Natural killer cell (primary cell): ENCODE measurements around the gene MPZL3. TPM values are rescaled to one million over a fixed set of nuclear protein-coding genes. Genes with fewer than 3 reads are reported as not detected.

Experiments
- ATAC-seq, 3 donors: fragments of 150-1000 bp in 2 of 3; fragments of 200-7000 bp in 1 of 3; cut with Tn5 transposase; 1 replicate in 1 of 3; 2 replicates in 2 of 3; pipeline ENCODE4 v1.10.0; 2021; ENCODE audit warnings: mild to moderate bottlenecking in 2 of 3, moderate library complexity in 2 of 3
- DNase-seq, 2 donors: peaks; one replicate each; pipeline versions ENCODE4 v3.0.0 to v3.0.0-alpha.2; 2013 to 2021; ENCODE audit warnings: mixed read lengths in 1 of 2
- H3K27ac ChIP-seq: one replicate; pipeline ENCODE4 v1.5.1; 2013; ENCODE audit warnings: mild to moderate bottlenecking, low read length
- H3K27me3 ChIP-seq: one replicate; pipeline ENCODE4 v1.6.1; 2013; ENCODE audit warnings: low read length; ENCODE audit not compliant: control insufficient read depth, insufficient read depth
- H3K36me3 ChIP-seq: one replicate; pipeline ENCODE4 v1.6.1; 2013; ENCODE audit warnings: low read length; ENCODE audit not compliant: control insufficient read depth, insufficient read depth
- H3K4me1 ChIP-seq: one replicate; pipeline ENCODE4 v1.6.1; 2013; ENCODE audit warnings: low read length; ENCODE audit not compliant: control insufficient read depth, insufficient read depth
- H3K4me3 ChIP-seq: one replicate; pipeline ENCODE4 v1.5.1; 2013; ENCODE audit warnings: low read length
- H3K9me3 ChIP-seq: one replicate; pipeline ENCODE4 v1.6.1; 2013; ENCODE audit warnings: low read length; ENCODE audit not compliant: control insufficient read depth, insufficient read depth
- H3K27ac Mint-ChIP-seq, 2 donors: one replicate each; pipeline ENCODE4 v1.8.0; 2022; ENCODE audit warnings: mild to moderate bottlenecking in 2 of 2, mixed read lengths in 2 of 2, moderate library complexity in 1 of 2
- H3K27me3 Mint-ChIP-seq, 2 donors: one replicate each; pipeline ENCODE4 v1.8.0; 2022; ENCODE audit warnings: low read depth in 2 of 2, mixed read lengths in 2 of 2
- H3K36me3 Mint-ChIP-seq: one replicate; pipeline ENCODE4 v1.8.0; 2022; ENCODE audit warnings: mixed read lengths
- H3K4me1 Mint-ChIP-seq, 2 donors: one replicate each; pipeline ENCODE4 v1.8.0; 2022; ENCODE audit warnings: mixed read lengths in 2 of 2
- H3K4me3 Mint-ChIP-seq: one replicate; pipeline ENCODE4 v1.8.0; 2022; ENCODE audit warnings: mild to moderate bottlenecking, moderate library complexity, mixed read lengths
- H3K9me3 Mint-ChIP-seq, 2 donors: one replicate each; pipeline ENCODE4 v1.8.0; 2022; ENCODE audit warnings: mixed read lengths in 2 of 2
- WGBS: methylation state at CpG from one replicate; pipeline ENCODE4 v1.1.7; 2013; ENCODE audit warnings: missing lambda C conversion rate; ENCODE audit not compliant: insufficient coverage; 5-methylcytosine and 5-hydroxymethylcytosine counted together
- intact Hi-C: fragments of 100-400 bp; cut with micrococcal nuclease; formaldehyde crosslinking; loops from one replicate; pipeline ENCODE4 v1.14.2; 2022
- total RNA-seq, 4 donors: library from RNA; stranded (reverse); fragments of 120-200 nt in 1 of 4; gene quantifications; one replicate each; pipeline versions ENCODE4 v1.2.3 to v1.2.4, GENCODE V29; 2013 to 2022
- TF ChIP-seq, protein P1 (sequence below): fragments of 200-600 bp; IDR thresholded peaks from one replicate; pipeline ENCODE4 v1.8.0; 2022; ENCODE audit warnings: antibody characterized with exemption

MPZL3 gene
- total RNA-seq, 3 donors from 2014 or later (not counting 1 experiment from before 2014, with no cell fraction given): 6.3 to 7.5 (median 6.7) TPM

DNA sequence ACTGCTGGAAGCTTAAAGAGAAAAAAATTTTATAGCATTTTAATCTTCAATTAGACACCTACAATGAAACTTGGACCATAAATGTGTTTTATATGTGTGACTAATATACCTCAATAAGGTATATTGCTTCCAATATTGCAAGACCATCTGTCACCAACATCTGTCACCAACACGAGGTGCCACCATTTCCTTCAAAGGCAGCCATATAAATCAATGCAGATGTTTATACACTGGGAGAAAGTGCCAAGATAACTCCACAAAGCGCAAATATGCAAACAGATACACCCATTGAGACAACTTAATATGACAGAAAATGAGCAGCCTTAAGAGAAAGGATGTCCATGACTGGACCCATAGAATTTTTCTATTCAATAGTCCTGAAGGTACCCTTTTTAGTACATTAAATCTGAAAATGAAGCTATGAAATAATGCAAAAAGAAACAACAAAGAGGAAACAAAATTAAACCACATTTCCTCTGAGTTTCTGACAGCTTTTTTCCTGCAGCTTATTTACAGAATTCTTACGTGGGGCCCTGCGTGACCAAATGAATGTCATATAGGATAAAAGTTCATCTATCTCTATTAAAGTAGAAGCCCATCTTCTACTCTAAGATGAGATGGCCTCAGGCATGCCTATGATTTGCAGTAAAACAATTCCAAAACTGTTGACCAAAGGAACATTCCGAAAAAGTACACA, 12.5 kb downstream of the MPZL3 start:
- H3K4me1 ChIP-seq: peaks cover 33% of the 10 kb centered on the region
- 34% methylated on average over 4 of the region's 5 CpGs for WGBS
- H3K36me3 Mint-ChIP-seq: peaks cover 6% of the 10 kb centered on the region
- no peaks in the 10 kb centered on the region for H3K27me3 ChIP-seq
- H3K4me3 Mint-ChIP-seq: peak overlapping the region; percentile 76
- H3K27ac ChIP-seq: peak overlapping the region; percentile 22
- H3K4me3 ChIP-seq: no peak overlapping the region
- H3K27ac Mint-ChIP-seq: peak overlapping the region; percentile 63 to 86
- TF ChIP-seq, protein P1, sequence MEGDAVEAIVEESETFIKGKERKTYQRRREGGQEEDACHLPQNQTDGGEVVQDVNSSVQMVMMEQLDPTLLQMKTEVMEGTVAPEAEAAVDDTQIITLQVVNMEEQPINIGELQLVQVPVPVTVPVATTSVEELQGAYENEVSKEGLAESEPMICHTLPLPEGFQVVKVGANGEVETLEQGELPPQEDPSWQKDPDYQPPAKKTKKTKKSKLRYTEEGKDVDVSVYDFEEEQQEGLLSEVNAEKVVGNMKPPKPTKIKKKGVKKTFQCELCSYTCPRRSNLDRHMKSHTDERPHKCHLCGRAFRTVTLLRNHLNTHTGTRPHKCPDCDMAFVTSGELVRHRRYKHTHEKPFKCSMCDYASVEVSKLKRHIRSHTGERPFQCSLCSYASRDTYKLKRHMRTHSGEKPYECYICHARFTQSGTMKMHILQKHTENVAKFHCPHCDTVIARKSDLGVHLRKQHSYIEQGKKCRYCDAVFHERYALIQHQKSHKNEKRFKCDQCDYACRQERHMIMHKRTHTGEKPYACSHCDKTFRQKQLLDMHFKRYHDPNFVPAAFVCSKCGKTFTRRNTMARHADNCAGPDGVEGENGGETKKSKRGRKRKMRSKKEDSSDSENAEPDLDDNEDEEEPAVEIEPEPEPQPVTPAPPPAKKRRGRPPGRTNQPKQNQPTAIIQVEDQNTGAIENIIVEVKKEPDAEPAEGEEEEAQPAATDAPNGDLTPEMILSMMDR: no peak
- intact Hi-C loops: loop anchor here (5.0 kb wide), 1 partner anchor 37 kb away; no protein-coding TSS in a partner anchor
- H3K36me3 ChIP-seq: peaks cover 14% of the 10 kb centered on the region
- ATAC-seq: no peak
- peak in 1 of 2 donors; percentile 37 for DNase-seq
- no peaks in the 10 kb centered on the region for H3K9me3 ChIP-seq
- no peaks in the 10 kb centered on the region for H3K27me3 Mint-ChIP-seq
- peaks cover 51 to 57% of the 10 kb centered on the region in 2 donors for H3K4me1 Mint-ChIP-seq
- no peaks in the 10 kb centered on the region for H3K9me3 Mint-ChIP-seq

DNA sequence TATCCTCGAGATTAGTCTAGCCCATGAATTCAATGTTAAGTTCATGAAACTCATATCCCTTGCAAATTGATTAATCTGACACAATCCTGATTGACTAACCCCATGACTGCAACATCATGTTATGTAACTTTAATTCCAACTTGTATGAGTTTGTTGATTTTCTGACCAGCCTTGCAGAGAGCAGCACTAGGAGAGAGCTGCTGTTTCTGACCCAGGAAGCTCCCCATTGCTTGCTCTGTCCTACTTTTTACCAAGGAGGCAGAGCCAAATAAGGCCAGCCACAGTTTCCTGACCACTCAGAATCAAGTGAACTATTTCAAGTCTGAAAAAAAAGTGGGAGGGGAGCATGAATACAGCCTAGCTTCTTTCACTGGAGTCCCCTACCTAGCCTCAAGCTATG, 13.2 kb downstream of the MPZL3 start:
- peak overlapping the region in 1 of 2 donors; percentile 86 for H3K27ac Mint-ChIP-seq
- H3K4me3 ChIP-seq: no peak overlapping the region
- H3K27ac ChIP-seq: peak overlapping the region; percentile 6
- H3K36me3 ChIP-seq: peaks cover 18% of the 10 kb centered on the region
- peaks cover 45 to 53% of the 10 kb centered on the region in 2 donors for H3K4me1 Mint-ChIP-seq
- DNase-seq (no peak), ATAC-seq (no peak)
- TF ChIP-seq, protein P1: no peak
- peak overlapping the region; percentile 76 for H3K4me3 Mint-ChIP-seq
- no peaks in the 10 kb centered on the region for H3K9me3 Mint-ChIP-seq
- H3K4me1 ChIP-seq: peaks cover 33% of the 10 kb centered on the region
- H3K27me3 ChIP-seq: no peaks in the 10 kb centered on the region
- no peaks in the 10 kb centered on the region for H3K27me3 Mint-ChIP-seq
- no peaks in the 10 kb centered on the region for H3K9me3 ChIP-seq
- H3K36me3 Mint-ChIP-seq: peaks cover 6% of the 10 kb centered on the region
- WGBS: 67% methylated on average over 1 of the region's 1 CpG
- intact Hi-C loops: no loop called here

DNA sequence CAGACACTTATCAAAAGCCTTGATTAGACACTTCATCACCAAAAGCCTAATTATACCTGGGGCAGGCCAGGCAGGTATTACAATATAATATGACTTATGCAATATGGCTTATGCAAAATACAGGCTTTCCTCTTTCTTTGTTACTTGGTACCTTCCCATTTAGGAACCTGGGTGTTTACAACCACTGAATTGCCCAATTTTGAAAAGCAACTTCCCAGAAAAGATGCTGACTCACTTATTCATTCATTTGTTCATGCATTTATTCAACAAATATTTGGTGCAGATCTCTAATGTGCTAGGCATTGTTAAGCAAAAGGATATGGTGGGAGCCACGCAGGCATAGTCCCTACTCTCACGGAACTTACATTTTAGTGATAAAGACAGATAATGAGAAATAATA, 13.7 kb downstream of the MPZL3 start:
- Histone ChIP-seq H3K27ac (no peak overlapping the region), H3K4me1 (peaks cover 33% of the 10 kb centered on the region), H3K27me3 (no peaks in the 10 kb centered on the region), H3K9me3 (no peaks in the 10 kb centered on the region), H3K4me3 (no peak overlapping the region), H3K36me3 (peaks cover 19% of the 10 kb centered on the region)
- Mint-ChIP-seq H3K27ac (peak overlapping the region in 1 of 2 donors; percentile 86), H3K27me3 (no peaks in the 10 kb centered on the region), H3K4me1 (peaks cover 42 to 49% of the 10 kb centered on the region in 2 donors), H3K4me3 (no peak overlapping the region), H3K9me3 (no peaks in the 10 kb centered on the region), H3K36me3 (peaks cover 6% of the 10 kb centered on the region)
- TF ChIP-seq, protein P1: no peak
- DNase-seq (no peak), ATAC-seq (no peak)
- intact Hi-C loops: no loop called here
- 89% methylated on average over 2 of the region's 2 CpGs for WGBS
